HCT116 (cell line): ENCODE results near the gene VTN.

Source experiments
- CEBPB ChIP-seq: IDR thresholded peaks from 2 replicates; pipeline ENCODE4 v1.6.1; 2012; ENCODE audit warnings: low read depth
- CTCF ChIP-seq, 3 experiments: fragments of 200-600 bp in 1 of 3; sonication (generic) in 1 of 3; IDR thresholded peaks in 2 of 3; conservative IDR thresholded peaks in 1 of 3; 2 replicates each; pipeline ENCODE4 v1.5.1; 2012 to 2017; ENCODE audit warnings: low read depth in 2 of 3, low read length in 2 of 3, antibody characterized with exemption in 1 of 3, borderline replicate concordance in 1 of 3, control low read depth in 1 of 3, mild to moderate bottlenecking in 1 of 3, mixed read lengths in 1 of 3, mixed run types in 1 of 3, moderate library complexity in 1 of 3; ENCODE audit not compliant: insufficient read depth in 1 of 3
- EZH2 ChIP-seq: fragments of 200-600 bp; sonication (generic); IDR thresholded peaks from 2 replicates; pipeline ENCODE4 v1.6.1; 2017; ENCODE audit warnings: antibody characterized with exemption, mixed run types
- JUND ChIP-seq: IDR thresholded peaks from 2 replicates; pipeline ENCODE4 v1.6.1; 2012
- MAX ChIP-seq: IDR thresholded peaks from 2 replicates; pipeline ENCODE4 v1.6.1; 2012
- POLR2A ChIP-seq: IDR thresholded peaks from 2 replicates; pipeline ENCODE4 v1.7.0; 2011; ENCODE audit warnings: borderline replicate concordance; ENCODE audit not compliant: insufficient read depth, insufficient read length; ENCODE audit errors: extremely low read depth
- POLR2AphosphoS5 ChIP-seq: IDR thresholded peaks from 2 replicates; pipeline ENCODE4 v1.6.1; 2011; ENCODE audit warnings: mild to moderate bottlenecking, low read depth, low read length, moderate library complexity
- SIN3A ChIP-seq: IDR thresholded peaks from 2 replicates; pipeline ENCODE4 v1.6.1; 2012; ENCODE audit warnings: low read depth
- SRF ChIP-seq: IDR thresholded peaks from 2 replicates; pipeline ENCODE4 v1.6.1; 2012; ENCODE audit warnings: low read depth
- YY1 ChIP-seq: IDR thresholded peaks from 2 replicates; pipeline ENCODE4 v1.6.1; 2011; ENCODE audit warnings: low read length, low read depth, moderate library complexity, mild to moderate bottlenecking; ENCODE audit not compliant: insufficient replicate concordance; ENCODE audit errors: extremely low read depth

GRCh38 chr17:28379814-28380801 lies 10.0 kb upstream of the VTN start:
- TF ChIP-seq CTCF (IDR thresholded peaks at IDR 0.05 in 2 of 3, conservative IDR thresholded peaks at IDR 0.05 in 1 of 3; ENCODE audit: borderline replicate concordance in 1 of 3, insufficient read depth in 1 of 3, low read depth in 2 of 3, low read length in 2 of 3) (no peak), CEBPB (no peak), SIN3A (no peak), MAX (no peak), POLR2AphosphoS5 (no peak), YY1 (no peak), JUND (no peak), EZH2 (no peak), POLR2A (no peak), SRF (no peak)
